Left kidney (tissue), 2 donors: ENCODE measurements around the gene CTNND2. TPM values are rescaled to one million over a fixed set of nuclear protein-coding genes. Genes with fewer than 3 reads are reported as not detected.

Experiments used
- DNase-seq: peaks from one replicate; pipeline ENCODE4 v3.0.0-alpha.2; 2013
- polyA plus RNA-seq: library from polyadenylated mRNA; unstranded; fragments of 120-200 nt; gene quantifications from one replicate; pipeline ENCODE4 v1.2.1, GENCODE V29; 2013; ENCODE audit not compliant: insufficient read length

The CTNND2 gene
- polyA plus RNA-seq, 1 donor, result 2.8 TPM

DNA sequence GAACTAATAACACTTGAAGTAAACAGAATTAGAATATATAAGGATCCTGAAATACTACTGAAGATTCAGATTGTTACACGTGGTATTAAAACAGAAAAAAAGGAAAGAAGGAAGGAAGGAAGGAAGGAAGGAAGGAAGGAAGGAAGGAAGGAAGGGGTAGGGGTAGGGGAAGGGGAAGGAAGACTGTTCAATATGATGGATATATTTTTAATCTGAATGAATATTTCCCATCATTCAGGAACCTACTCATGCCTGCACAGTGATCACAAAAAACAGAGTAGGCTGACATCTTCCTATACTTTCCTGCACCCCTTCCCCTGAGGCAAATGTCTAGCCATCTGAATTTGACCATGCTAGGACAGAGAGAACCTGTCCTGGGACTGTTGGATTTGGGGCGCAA is 133.9 kb downstream of the CTNND2 start:
- DNase-seq, result no peak

- no peak for DNase-seq
These were observed 143.2 kb downstream of the CTNND2 start for GRCh38 chr5:11760934-11761603.

DNA sequence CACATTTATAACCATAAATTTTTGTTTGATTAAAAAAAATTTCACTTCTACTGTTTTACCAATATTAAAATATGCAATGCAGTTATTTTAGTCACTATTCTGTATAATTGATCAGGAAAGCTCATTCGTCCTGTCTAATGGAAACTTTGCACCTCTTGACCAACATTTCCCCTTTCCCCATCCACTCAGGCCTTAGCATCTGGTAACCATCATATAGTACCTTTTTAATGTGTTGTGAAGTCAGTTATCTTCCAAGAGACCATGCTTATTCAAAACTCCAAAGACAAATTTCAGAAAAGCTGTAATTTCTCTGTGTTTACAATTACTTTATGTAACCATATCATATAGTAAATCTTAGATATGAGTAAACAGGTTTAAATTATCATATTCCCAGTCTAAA is 145.9 kb downstream of the CTNND2 start:
- DNase-seq, result no peak

- DNase-seq, result no peak
These were observed 146.6 kb downstream of the CTNND2 start for GRCh38 chr5:11757661-11758060.

GRCh38 chr5:11737010-11737409 is 167.2 kb downstream of the CTNND2 start:
- DNase-seq, result no peak

GRCh38 chr5:11734369-11734768 is 169.9 kb downstream of the CTNND2 start:
- no peak for DNase-seq

DNA sequence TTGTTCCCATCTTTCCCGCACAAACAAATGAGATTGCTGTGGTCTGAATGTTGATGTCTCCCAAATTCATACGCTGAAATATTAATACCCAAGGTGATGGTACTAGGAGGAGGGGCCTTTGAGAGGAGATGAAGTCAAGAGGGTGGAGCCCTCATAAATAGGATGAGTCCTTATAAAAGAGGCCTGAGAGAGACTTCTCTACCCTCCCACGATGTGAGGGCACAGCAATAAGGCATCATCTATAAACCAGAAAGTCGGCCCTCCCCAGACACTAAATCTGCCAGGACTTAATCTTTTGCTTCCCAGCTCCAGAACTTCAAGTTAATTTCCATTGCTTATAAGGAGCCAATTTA is 170.4 kb downstream of the CTNND2 start:
- no peak for DNase-seq

DNA sequence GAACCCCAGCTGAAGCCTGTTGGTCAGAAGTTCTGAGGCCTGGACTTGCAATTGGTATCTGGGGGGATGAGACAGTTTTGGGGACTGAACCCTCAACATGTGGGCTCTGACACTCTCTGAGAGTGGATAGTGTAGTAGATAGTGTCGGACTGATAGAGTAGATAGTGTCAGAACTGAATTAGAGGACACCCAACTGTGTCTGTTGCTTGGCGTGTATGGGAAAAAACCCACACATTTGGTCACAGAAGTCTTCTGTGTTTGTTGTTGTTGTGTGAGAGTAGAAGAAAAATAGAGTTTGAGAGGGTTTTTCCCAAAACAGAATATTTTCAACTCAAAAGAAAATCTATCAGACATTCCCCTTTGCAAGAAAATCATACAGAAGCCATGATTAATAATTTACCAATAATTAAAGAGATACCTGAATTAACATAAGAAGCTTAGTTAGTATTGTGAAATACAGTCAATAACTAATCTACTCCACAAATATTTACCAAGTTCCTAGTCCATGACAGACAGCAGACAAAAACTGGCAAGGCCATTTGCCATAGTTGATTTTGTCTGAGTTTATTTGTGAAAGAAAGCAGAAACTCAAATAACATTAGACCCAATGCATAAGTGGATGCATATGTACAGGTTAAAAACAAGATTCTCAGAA is 170.9 kb downstream of the CTNND2 start:
- DNase-seq, result no peak

GRCh38 chr5:11724940-11725339 is 179.3 kb downstream of the CTNND2 start:
- peak; percentile 12 for DNase-seq

GRCh38 chr5:11719888-11720481 is 184.3 kb downstream of the CTNND2 start:
- peak; percentile 30 for DNase-seq

- no peak for DNase-seq
These were observed 188.6 kb downstream of the CTNND2 start for GRCh38 chr5:11715461-11716196.

- no peak for DNase-seq
These were observed 192.3 kb downstream of the CTNND2 start for GRCh38 chr5:11711932-11712331.

GRCh38 chr5:11709021-11709420 is 195.2 kb downstream of the CTNND2 start:
- no peak for DNase-seq

DNA sequence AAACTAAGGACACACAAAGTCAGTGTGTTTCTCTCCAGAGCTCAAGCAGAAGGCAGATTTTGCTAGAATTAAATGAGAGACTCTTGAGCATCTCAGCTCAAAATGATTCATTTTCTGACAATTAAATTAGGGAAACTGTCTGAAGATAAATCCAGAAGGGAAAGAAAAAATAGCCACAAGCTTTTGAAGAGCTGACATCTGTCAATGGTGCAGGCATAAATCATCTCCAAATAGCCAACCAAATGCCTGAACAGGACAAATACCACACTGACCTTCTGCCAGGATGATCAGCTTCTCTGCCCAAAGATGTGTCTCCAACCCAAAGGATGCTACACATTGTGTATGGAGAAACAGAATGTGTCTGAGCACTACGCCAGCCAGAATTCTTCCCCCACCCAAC is 199.3 kb downstream of the CTNND2 start:
- DNase-seq, result no peak

DNA sequence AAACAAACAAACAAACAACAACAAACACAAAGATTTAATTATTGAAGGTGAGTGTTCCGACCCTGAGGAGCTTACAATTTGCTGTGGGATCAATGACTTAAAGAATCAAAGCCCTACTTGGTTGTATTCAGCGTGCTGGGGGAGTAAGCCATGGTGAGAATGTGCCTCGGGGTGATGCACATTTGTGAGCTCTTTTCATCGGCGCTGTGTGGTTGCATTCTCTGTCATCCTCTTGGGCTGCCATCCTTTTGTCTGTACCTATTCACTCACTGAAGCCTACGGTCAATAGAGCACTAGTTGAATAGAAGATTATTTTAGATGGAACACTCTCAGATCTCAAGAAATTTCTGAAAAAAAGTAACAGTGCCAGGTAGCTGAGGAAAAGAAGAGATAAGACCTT is 203.9 kb downstream of the CTNND2 start:
- DNase-seq, result no peak

GRCh38 chr5:11692636-11693035 is 211.6 kb downstream of the CTNND2 start:
- DNase-seq, result no peak

DNA sequence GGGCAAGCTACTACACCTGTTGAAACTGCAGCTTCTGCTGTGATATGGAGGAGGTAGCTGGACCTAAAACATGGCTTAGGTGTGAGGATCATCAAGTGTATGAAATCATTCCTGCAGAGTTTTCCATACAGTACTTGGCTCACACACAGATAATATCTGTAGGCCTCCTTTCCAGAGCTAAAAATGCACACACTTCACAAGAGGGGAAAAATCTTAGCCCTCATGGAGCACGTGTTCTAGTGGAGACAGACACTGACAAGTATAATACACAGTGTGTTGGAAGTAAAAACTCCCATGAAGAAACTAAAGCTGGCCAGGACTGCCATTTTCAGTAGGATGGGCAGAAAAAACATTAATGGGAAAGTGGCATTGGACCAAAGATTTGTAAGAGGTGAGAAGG is 216.7 kb downstream of the CTNND2 start:
- DNase-seq, result no peak

DNA sequence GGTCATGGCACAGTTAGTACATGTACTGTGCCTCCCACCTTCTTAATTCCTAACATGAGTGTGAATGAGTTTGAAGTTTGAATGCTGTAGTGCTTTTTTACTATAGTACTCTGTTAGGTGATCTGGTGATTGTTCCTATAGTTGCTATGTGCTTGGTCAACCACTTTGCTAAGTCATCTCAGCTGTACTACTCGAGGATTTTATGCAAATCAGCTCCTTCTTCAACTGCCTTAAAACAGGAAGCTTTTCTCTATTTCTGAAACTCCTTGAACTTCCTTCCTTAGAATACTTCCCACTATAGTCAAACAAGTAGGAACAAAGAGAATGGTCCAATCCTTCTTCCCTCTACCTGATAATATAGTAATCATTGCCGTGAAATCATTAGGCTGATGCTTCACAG is 219.6 kb downstream of the CTNND2 start:
- DNase-seq, result no peak

DNA sequence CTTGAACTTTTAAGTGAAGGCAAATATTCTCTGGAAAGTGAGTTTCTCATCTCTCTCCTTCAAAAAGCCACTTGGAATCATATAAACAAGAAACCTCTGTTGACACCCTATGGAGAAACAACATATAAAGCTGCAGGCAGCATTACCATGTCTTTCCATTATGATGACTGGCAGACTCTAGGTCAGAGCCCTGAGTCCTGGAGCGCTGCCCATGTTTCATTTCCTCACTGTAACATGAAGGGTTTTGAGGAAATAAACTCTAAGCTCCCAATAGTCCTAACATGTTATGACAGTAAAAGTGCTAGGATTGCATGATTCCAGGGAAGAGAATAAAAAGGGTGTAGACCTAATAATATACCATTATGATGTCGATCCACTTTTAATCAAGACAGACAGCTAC is 220.6 kb downstream of the CTNND2 start:
- no peak for DNase-seq

- no peak for DNase-seq
These were observed 222.4 kb downstream of the CTNND2 start for GRCh38 chr5:11681796-11682195.

DNA sequence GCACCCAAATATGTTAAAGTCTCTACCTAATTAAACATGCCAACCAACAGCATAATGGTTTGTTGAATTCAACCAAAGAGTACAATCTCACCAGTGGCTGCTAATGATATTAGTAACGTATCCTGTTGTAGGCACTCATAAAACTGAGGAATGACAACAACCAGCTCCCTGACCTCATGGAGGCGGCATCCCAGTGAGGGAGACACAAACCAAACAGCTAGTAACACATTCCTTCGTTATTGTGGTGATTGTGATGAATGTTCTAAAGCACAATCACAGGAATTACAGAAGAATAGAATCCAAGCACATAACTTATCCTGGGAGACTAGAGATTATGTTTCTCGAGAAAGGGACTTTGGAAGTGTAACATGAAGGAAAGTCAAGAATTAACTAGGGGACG is 224.6 kb downstream of the CTNND2 start:
- DNase-seq, result no peak

GRCh38 chr5:11675184-11675583 is 229.1 kb downstream of the CTNND2 start:
- no peak for DNase-seq
